ENCODE data around the gene ATP2B1.

GRCh38 chr12:89567691-89568239 is 140.9 kb downstream of the ATP2B1 start:
- TF ChIP-seq CTCF (IDR thresholded peaks at IDR 0.05) (no peak), POLR2A (IDR thresholded peaks at IDR 0.05) (no peak)
